ENCODE results near the gene TTC12.

- TF ChIP-seq, protein P1, sequence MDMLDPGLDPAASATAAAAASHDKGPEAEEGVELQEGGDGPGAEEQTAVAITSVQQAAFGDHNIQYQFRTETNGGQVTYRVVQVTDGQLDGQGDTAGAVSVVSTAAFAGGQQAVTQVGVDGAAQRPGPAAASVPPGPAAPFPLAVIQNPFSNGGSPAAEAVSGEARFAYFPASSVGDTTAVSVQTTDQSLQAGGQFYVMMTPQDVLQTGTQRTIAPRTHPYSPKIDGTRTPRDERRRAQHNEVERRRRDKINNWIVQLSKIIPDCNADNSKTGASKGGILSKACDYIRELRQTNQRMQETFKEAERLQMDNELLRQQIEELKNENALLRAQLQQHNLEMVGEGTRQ (IDR thresholded peaks at IDR 0.05; ENCODE audit: borderline replicate concordance, low read depth, low read length): no peak
- TF ChIP-seq TAF1 (IDR thresholded peaks at IDR 0.05; ENCODE audit: borderline replicate concordance, low read depth, low read length) (no peak), MEF2A (IDR thresholded peaks at IDR 0.05; ENCODE audit: insufficient read depth, low read depth, low read length) (no peak), NFYA (IDR thresholded peaks at IDR 0.05; ENCODE audit: borderline replicate concordance, low read depth, low read length) (no peak), MYB (IDR thresholded peaks at IDR 0.05; ENCODE audit: borderline replicate concordance, low read depth, low read length) (no peak), MTA3 (IDR thresholded peaks at IDR 0.05; ENCODE audit: borderline replicate concordance, low read length) (no peak), SKIL (IDR thresholded peaks at IDR 0.05; ENCODE audit: low read depth, poor library complexity, severe bottlenecking) (no peak), SIX5 (IDR thresholded peaks at IDR 0.05; ENCODE audit: low read depth, low read length, severe bottlenecking) (no peak), ATF3 (IDR thresholded peaks at IDR 0.05; ENCODE audit: borderline replicate concordance, extremely low read depth, low read depth, low read length) (no peak), SPI1 (IDR thresholded peaks at IDR 0.05; ENCODE audit: borderline replicate concordance, insufficient read depth, low read depth, low read length) (no peak)
- TF ChIP-seq, protein P2, sequence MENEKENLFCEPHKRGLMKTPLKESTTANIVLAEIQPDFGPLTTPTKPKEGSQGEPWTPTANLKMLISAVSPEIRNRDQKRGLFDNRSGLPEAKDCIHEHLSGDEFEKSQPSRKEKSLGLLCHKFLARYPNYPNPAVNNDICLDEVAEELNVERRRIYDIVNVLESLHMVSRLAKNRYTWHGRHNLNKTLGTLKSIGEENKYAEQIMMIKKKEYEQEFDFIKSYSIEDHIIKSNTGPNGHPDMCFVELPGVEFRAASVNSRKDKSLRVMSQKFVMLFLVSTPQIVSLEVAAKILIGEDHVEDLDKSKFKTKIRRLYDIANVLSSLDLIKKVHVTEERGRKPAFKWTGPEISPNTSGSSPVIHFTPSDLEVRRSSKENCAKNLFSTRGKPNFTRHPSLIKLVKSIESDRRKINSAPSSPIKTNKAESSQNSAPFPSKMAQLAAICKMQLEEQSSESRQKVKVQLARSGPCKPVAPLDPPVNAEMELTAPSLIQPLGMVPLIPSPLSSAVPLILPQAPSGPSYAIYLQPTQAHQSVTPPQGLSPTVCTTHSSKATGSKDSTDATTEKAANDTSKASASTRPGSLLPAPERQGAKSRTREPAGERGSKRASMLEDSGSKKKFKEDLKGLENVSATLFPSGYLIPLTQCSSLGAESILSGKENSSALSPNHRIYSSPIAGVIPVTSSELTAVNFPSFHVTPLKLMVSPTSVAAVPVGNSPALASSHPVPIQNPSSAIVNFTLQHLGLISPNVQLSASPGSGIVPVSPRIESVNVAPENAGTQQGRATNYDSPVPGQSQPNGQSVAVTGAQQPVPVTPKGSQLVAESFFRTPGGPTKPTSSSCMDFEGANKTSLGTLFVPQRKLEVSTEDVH (IDR thresholded peaks at IDR 0.05; ENCODE audit: low read depth, partially characterized antibody): no peak
- TF ChIP-seq, protein P3, sequence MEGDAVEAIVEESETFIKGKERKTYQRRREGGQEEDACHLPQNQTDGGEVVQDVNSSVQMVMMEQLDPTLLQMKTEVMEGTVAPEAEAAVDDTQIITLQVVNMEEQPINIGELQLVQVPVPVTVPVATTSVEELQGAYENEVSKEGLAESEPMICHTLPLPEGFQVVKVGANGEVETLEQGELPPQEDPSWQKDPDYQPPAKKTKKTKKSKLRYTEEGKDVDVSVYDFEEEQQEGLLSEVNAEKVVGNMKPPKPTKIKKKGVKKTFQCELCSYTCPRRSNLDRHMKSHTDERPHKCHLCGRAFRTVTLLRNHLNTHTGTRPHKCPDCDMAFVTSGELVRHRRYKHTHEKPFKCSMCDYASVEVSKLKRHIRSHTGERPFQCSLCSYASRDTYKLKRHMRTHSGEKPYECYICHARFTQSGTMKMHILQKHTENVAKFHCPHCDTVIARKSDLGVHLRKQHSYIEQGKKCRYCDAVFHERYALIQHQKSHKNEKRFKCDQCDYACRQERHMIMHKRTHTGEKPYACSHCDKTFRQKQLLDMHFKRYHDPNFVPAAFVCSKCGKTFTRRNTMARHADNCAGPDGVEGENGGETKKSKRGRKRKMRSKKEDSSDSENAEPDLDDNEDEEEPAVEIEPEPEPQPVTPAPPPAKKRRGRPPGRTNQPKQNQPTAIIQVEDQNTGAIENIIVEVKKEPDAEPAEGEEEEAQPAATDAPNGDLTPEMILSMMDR (IDR thresholded peaks at IDR 0.05 in 2 of 3, conservative IDR thresholded peaks at IDR 0.05 in 1 of 3; ENCODE audit: control insufficient read depth in 2 of 3, extremely low read depth in 1 of 3, insufficient read depth in 1 of 3, low read depth in 3 of 3, low read length in 3 of 3): no peak
Measured at GRCh38 chr11:113377681-113378412, 63.5 kb downstream of the TTC12 start.
